HCT116 (cell line): ENCODE results near the gene FBXL3. TPM values are rescaled to one million over a fixed set of nuclear protein-coding genes. Genes with fewer than 3 reads are reported as not detected.

ENCODE experiments used
- ATAC-seq: fragments of 200-7000 bp; cut with Tn5 transposase; 2 replicates; pipeline ENCODE4 v1.9.1; 2020; ENCODE audit warnings: mild to moderate bottlenecking, moderate library complexity
- BruUV-seq: library from RNA; stranded (reverse); fragments of 400-500 nt; replicated peaks from 2 replicates; lab custom pipeline; 2021; lab: Mats Ljungman, UMichigan
- CTCF ChIA-PET: fragments of 300-600 bp; sonication (Branson Sonifier 250); formaldehyde crosslinking; loops from one replicate; lab custom pipeline; 2021; ENCODE audit warnings: antibody characterized with exemption; lab: Charles Lee
- POLR2A ChIA-PET: fragments of 300-600, 350-600 bp; sonication (Branson Sonifier 250); formaldehyde crosslinking; loops from one replicate; lab custom pipeline; 2021; ENCODE audit warnings: antibody characterized with exemption; lab: Charles Lee
- RAD21 ChIA-PET, 2 experiments: fragments of 300-600 bp; sonication (Branson Sonifier 250); formaldehyde crosslinking; loops; one replicate each; lab custom pipeline; 2023; ENCODE audit warnings: low total read pairs in 2 of 2; ENCODE audit not compliant: uncharacterized antibody in 2 of 2, unreplicated experiment in 2 of 2, low non-redundant PET in 1 of 2; lab: Charles Lee
- DNase-seq: peaks from one replicate; pipeline ENCODE4 v3.0.0-alpha.2; 2010; ENCODE audit warnings: low read depth, low spot score
- H2AFZ ChIP-seq: fragments of 200-600 bp; shearing (Covaris generic), sonication (generic); 2 replicates; pipeline ENCODE4 v1.6.1; 2017; ENCODE audit warnings: low read depth, mixed run types, mixed read lengths, antibody characterized with exemption, low read length; ENCODE audit not compliant: poor library complexity, severe bottlenecking
- H3K27ac ChIP-seq: 2 replicates; pipeline ENCODE4 v1.5.1; 2012; ENCODE audit warnings: low read depth, low read length
- H3K27me3 ChIP-seq: fragments of 200-600 bp; sonication (generic); 2 replicates; pipeline ENCODE4 v1.6.1; 2016; ENCODE audit warnings: mixed run types, low read length, mixed read lengths; ENCODE audit not compliant: insufficient read depth
- H3K36me3 ChIP-seq, 2 experiments: fragments of 200-500 bp in 1 of 2; fragments of 200-600 bp in 1 of 2; sonication (Bioruptor generic) in 1 of 2; sonication (generic) in 1 of 2; 2 replicates each; pipeline versions ENCODE4 v1.5.1 to v1.6.1; 2014 to 2016; ENCODE audit warnings: low read length in 2 of 2, inconsistent platforms in 1 of 2, mixed read lengths in 1 of 2, mixed run types in 1 of 2; ENCODE audit not compliant: insufficient read depth in 2 of 2, control insufficient read depth in 1 of 2
- H3K4me1 ChIP-seq, 2 experiments: fragments of 200-600 bp in 1 of 2; sonication (generic) in 1 of 2; 2 replicates each; pipeline versions ENCODE4 v1.5.1 to v1.6.1; 2012 to 2017; ENCODE audit warnings: low read length in 2 of 2, inconsistent platforms in 1 of 2, mild to moderate bottlenecking in 1 of 2, mixed read lengths in 1 of 2, mixed run types in 1 of 2, moderate library complexity in 1 of 2; ENCODE audit not compliant: insufficient read depth in 2 of 2, control insufficient read depth in 1 of 2
- H3K4me2 ChIP-seq: fragments of 200-600 bp; sonication (generic); 2 replicates; pipeline ENCODE4 v1.6.1; 2017; ENCODE audit warnings: mixed run types, low read length, mixed read lengths
- H3K4me3 ChIP-seq, 2 experiments: fragments of 200-600 bp in 1 of 2; sonication (generic) in 1 of 2; replicated peaks in 1 of 2; 2 replicates each; pipeline ENCODE4 v1.5.1; 2011 to 2016; ENCODE audit warnings: low read length in 2 of 2, control low read depth in 1 of 2, low read depth in 1 of 2, mild to moderate bottlenecking in 1 of 2, mixed read lengths in 1 of 2, mixed run types in 1 of 2
- H3K79me2 ChIP-seq: fragments of 200-600 bp; sonication (generic); 2 replicates; pipeline ENCODE4 v1.6.1; 2017; ENCODE audit warnings: mild to moderate bottlenecking, mixed run types, low read length, moderate library complexity, mixed read lengths; ENCODE audit not compliant: insufficient read depth
- H3K9ac ChIP-seq: fragments of 200-600 bp; sonication (generic); 2 replicates; pipeline ENCODE4 v1.6.1; 2016; ENCODE audit warnings: low read length, mixed read lengths
- H3K9me2 ChIP-seq: fragments of 200-600 bp; sonication (generic), shearing (Covaris generic); 2 replicates; pipeline ENCODE4 v1.6.1; 2017; ENCODE audit warnings: mixed run types, mild to moderate bottlenecking, moderate library complexity; ENCODE audit not compliant: insufficient read depth
- H3K9me3 ChIP-seq, 2 experiments: fragments of 200-500 bp in 1 of 2; fragments of 200-600 bp in 1 of 2; sonication (Bioruptor generic) in 1 of 2; sonication (generic) in 1 of 2; 2 replicates each; pipeline ENCODE4 v1.6.1; 2014 to 2017; ENCODE audit warnings: low read length in 2 of 2, mixed read lengths in 2 of 2, inconsistent platforms in 1 of 2, low read depth in 1 of 2, mild to moderate bottlenecking in 1 of 2, mixed run types in 1 of 2, moderate library complexity in 1 of 2; ENCODE audit not compliant: control insufficient read depth in 1 of 2, insufficient read depth in 1 of 2
- H4K20me1 ChIP-seq: fragments of 200-600 bp; sonication (generic), shearing (Covaris generic); 2 replicates; pipeline ENCODE4 v1.6.1; 2017; ENCODE audit warnings: mixed run types, mild to moderate bottlenecking, moderate library complexity; ENCODE audit not compliant: insufficient read depth
- CBX3 ChIP-seq: IDR thresholded peaks from 2 replicates; pipeline ENCODE4 v1.6.1; 2012; ENCODE audit warnings: low read depth
- CEBPB ChIP-seq: IDR thresholded peaks from 2 replicates; pipeline ENCODE4 v1.6.1; 2012; ENCODE audit warnings: low read depth
- CTCF ChIP-seq, 3 experiments: fragments of 200-600 bp in 1 of 3; sonication (generic) in 1 of 3; IDR thresholded peaks in 2 of 3; conservative IDR thresholded peaks in 1 of 3; 2 replicates each; pipeline ENCODE4 v1.5.1; 2012 to 2017; ENCODE audit warnings: low read depth in 2 of 3, low read length in 2 of 3, antibody characterized with exemption in 1 of 3, borderline replicate concordance in 1 of 3, control low read depth in 1 of 3, mild to moderate bottlenecking in 1 of 3, mixed read lengths in 1 of 3, mixed run types in 1 of 3, moderate library complexity in 1 of 3; ENCODE audit not compliant: insufficient read depth in 1 of 3
- ELF1 ChIP-seq: IDR thresholded peaks from 2 replicates; pipeline ENCODE4 v1.6.1; 2012; ENCODE audit warnings: low read depth, borderline replicate concordance
- EZH2 ChIP-seq: fragments of 200-600 bp; sonication (generic); IDR thresholded peaks from 2 replicates; pipeline ENCODE4 v1.6.1; 2017; ENCODE audit warnings: antibody characterized with exemption, mixed run types
- FOSL1 ChIP-seq: IDR thresholded peaks from 2 replicates; pipeline ENCODE4 v1.6.1; 2012; ENCODE audit warnings: low read depth
- MAX ChIP-seq: IDR thresholded peaks from 2 replicates; pipeline ENCODE4 v1.6.1; 2012
- POLR2A ChIP-seq: IDR thresholded peaks from 2 replicates; pipeline ENCODE4 v1.7.0; 2011; ENCODE audit warnings: borderline replicate concordance; ENCODE audit not compliant: insufficient read depth, insufficient read length; ENCODE audit errors: extremely low read depth
- POLR2AphosphoS5 ChIP-seq: IDR thresholded peaks from 2 replicates; pipeline ENCODE4 v1.6.1; 2011; ENCODE audit warnings: mild to moderate bottlenecking, low read depth, low read length, moderate library complexity
- REST ChIP-seq: IDR thresholded peaks from 2 replicates; pipeline ENCODE4 v1.6.1; 2012; ENCODE audit warnings: low read depth
- ZNF274 ChIP-seq: fragments of 200-500 bp; sonication (Bioruptor generic); IDR thresholded peaks from 2 replicates; pipeline ENCODE4 v1.6.1; 2014; ENCODE audit warnings: mild to moderate bottlenecking, low read depth, low read length, inconsistent platforms
- intact Hi-C: fragments of 100-400 bp; cut with micrococcal nuclease; formaldehyde crosslinking; loops from 2 replicates; pipeline ENCODE4 v1.10.0; 2022
- total RNA-seq: library from RNA; stranded (reverse); gene quantifications from one replicate; pipeline ENCODE4 v1.2.1, GENCODE V29; 2021; ENCODE audit not compliant: unreplicated experiment

The FBXL3 gene
- total RNA-seq, 1 experiment from 2014 or later = 24.0 TPM

GRCh38 chr13:77034881-77035280, 7.9 kb upstream of the FBXL3 start:
- Histone ChIP-seq H3K27ac (no peak overlapping the region), H3K79me2 (no peaks in the 10 kb centered on the region), H3K4me3 (no peak overlapping the region), H2AFZ (no peak overlapping the region), H3K27me3 (no peaks in the 10 kb centered on the region)
- RAD21 ChIA-PET = no interaction called here
- ATAC-seq (no peak), DNase-seq (no peak)
- BruUV-seq = no TSS peak
- no peak for TF ChIP-seq MAX
- TF ChIP-seq REST = no peak
- no peak for TF ChIP-seq ZNF274
- TF ChIP-seq CBX3 = no peak
- TF ChIP-seq POLR2AphosphoS5 = no peak
- no peak for TF ChIP-seq CEBPB
- TF ChIP-seq FOSL1 = no peak
- no peak for TF ChIP-seq EZH2
- no peak for TF ChIP-seq ELF1
- no peak for TF ChIP-seq CTCF (IDR thresholded peaks at IDR 0.05 in 2 of 3, conservative IDR thresholded peaks at IDR 0.05 in 1 of 3; ENCODE audit: borderline replicate concordance in 1 of 3, insufficient read depth in 1 of 3, low read depth in 2 of 3, low read length in 2 of 3)
- no peak for TF ChIP-seq POLR2A
- TF ChIP-seq, all 23 proteins: peak for 0
- Histone ChIP-seq H3K4me2 (no peak overlapping the region), H3K9me2 (no peaks in the 10 kb centered on the region), H3K9ac (no peak overlapping the region), H3K4me1 (no peaks in the 10 kb centered on the region), H3K9me3 (no peaks in the 10 kb centered on the region), H4K20me1 (no peaks in the 10 kb centered on the region), H3K36me3 (no peaks in the 10 kb centered on the region)
- CTCF ChIA-PET = no interaction called here
- intact Hi-C loops = no loop called here
- POLR2A ChIA-PET = no interaction called here
